Measurements from ENCODE around the gene TMEM271. TPM values are rescaled to one million over a fixed set of nuclear protein-coding genes. Genes with fewer than 3 reads are reported as not detected.
A peak's percentile ranks its signal among the peaks of the same experiment; 100 is the strongest.

The TMEM271 gene
- total and polyA plus RNA-seq, 2 donors (not counting 1 experiment from before 2014, with no cell fraction given) = not detected

- Histone ChIP-seq H4K20me1 (ENCODE audit: control insufficient read depth, extremely low read depth, insufficient read depth, low read length) (no peaks in the 10 kb centered on the region), H3K4me1 (ENCODE audit: control insufficient read depth, extremely low read depth, insufficient read depth, low read length) (no peaks in the 10 kb centered on the region), H2AFZ (ENCODE audit: low read length) (no peak overlapping the region), H3K36me3 (ENCODE audit: control insufficient read depth, insufficient read depth, low read length) (no peaks in the 10 kb centered on the region), H3K9ac (ENCODE audit: insufficient read depth, low read length) (no peak overlapping the region), H3K27ac (ENCODE audit: insufficient read depth, low read length) (no peak overlapping the region), H3K4me2 (ENCODE audit: extremely low read depth, insufficient read depth, low read length) (no peak overlapping the region), H3K9me3 (ENCODE audit: control insufficient read depth, insufficient read depth, low read depth, low read length) (no peaks in the 10 kb centered on the region), H3K79me2 (ENCODE audit: control insufficient read depth, insufficient read depth, low read length) (no peaks in the 10 kb centered on the region), H3K27me3 (ENCODE audit: control insufficient read depth, insufficient read depth, low read length) (peaks cover 24% of the 10 kb centered on the region), H3K4me3 (replicated peaks in 1 of 4; ENCODE audit: control extremely low read depth in 1 of 4, insufficient read depth in 1 of 4, low read depth in 3 of 4, low read length in 4 of 4) (no peak overlapping the region)
- no peak for DNase-seq (ENCODE audit: low read depth in 2 of 2)
- TF ChIP-seq CTCF (conservative IDR thresholded peaks at IDR 0.05 in 1 of 2, IDR thresholded peaks at IDR 0.05 in 1 of 2; ENCODE audit: low read depth in 1 of 2, low read length in 2 of 2) (no peak), EZH2 (IDR thresholded peaks at IDR 0.05; ENCODE audit: low read length, missing control alignments) (peak; percentile 6)
These were observed 950 bp upstream of the TMEM271 start for GRCh38 chr4:576991-577498.

GRCh38 chr4:575281-576141 lies 584 bp downstream of the TMEM271 start:
- TF ChIP-seq EZH2 (IDR thresholded peaks at IDR 0.05; ENCODE audit: low read length, missing control alignments) (peak; percentile 54), CTCF (conservative IDR thresholded peaks at IDR 0.05 in 1 of 2, IDR thresholded peaks at IDR 0.05 in 1 of 2; ENCODE audit: low read depth in 1 of 2, low read length in 2 of 2) (no peak)
- DNase-seq (ENCODE audit: low read depth in 2 of 2) = peak; percentile 65 to 82
- H3K4me2 ChIP-seq (ENCODE audit: extremely low read depth, insufficient read depth, low read length) = no peak overlapping the region

GRCh38 chr4:574346-575161 lies 1.5 kb downstream of the TMEM271 start:
- H3K79me2 ChIP-seq (ENCODE audit: control insufficient read depth, insufficient read depth, low read length) = no peaks in the 10 kb centered on the region
- H3K4me2 ChIP-seq (ENCODE audit: extremely low read depth, insufficient read depth, low read length) = no peak overlapping the region
- no peak overlapping the region for H2AFZ ChIP-seq (ENCODE audit: low read length)
- H3K9ac ChIP-seq (ENCODE audit: insufficient read depth, low read length) = no peak overlapping the region
- no peak overlapping the region for H3K4me3 ChIP-seq (replicated peaks in 1 of 4; ENCODE audit: control extremely low read depth in 1 of 4, insufficient read depth in 1 of 4, low read depth in 3 of 4, low read length in 4 of 4)
- TF ChIP-seq CTCF (conservative IDR thresholded peaks at IDR 0.05 in 1 of 2, IDR thresholded peaks at IDR 0.05 in 1 of 2; ENCODE audit: low read depth in 1 of 2, low read length in 2 of 2) (no peak), EZH2 (IDR thresholded peaks at IDR 0.05; ENCODE audit: low read length, missing control alignments) (no peak)
- H3K27ac ChIP-seq (ENCODE audit: insufficient read depth, low read length) = no peak overlapping the region
- no peaks in the 10 kb centered on the region for H4K20me1 ChIP-seq (ENCODE audit: control insufficient read depth, extremely low read depth, insufficient read depth, low read length)
- H3K4me1 ChIP-seq (ENCODE audit: control insufficient read depth, extremely low read depth, insufficient read depth, low read length) = no peaks in the 10 kb centered on the region
- no peak for DNase-seq (ENCODE audit: low read depth in 2 of 2)
- H3K9me3 ChIP-seq (ENCODE audit: control insufficient read depth, insufficient read depth, low read depth, low read length) = no peaks in the 10 kb centered on the region
- peaks cover 24% of the 10 kb centered on the region for H3K27me3 ChIP-seq (ENCODE audit: control insufficient read depth, insufficient read depth, low read length)
- no peaks in the 10 kb centered on the region for H3K36me3 ChIP-seq (ENCODE audit: control insufficient read depth, insufficient read depth, low read length)

More at GRCh38 chr4:575281-576141, 584 bp downstream of the TMEM271 start:
- no peak overlapping the region for H3K9ac ChIP-seq (ENCODE audit: insufficient read depth, low read length)
- H3K27me3 ChIP-seq (ENCODE audit: control insufficient read depth, insufficient read depth, low read length) = peaks cover 24% of the 10 kb centered on the region
- no peaks in the 10 kb centered on the region for H4K20me1 ChIP-seq (ENCODE audit: control insufficient read depth, extremely low read depth, insufficient read depth, low read length)
- H3K4me1 ChIP-seq (ENCODE audit: control insufficient read depth, extremely low read depth, insufficient read depth, low read length) = no peaks in the 10 kb centered on the region
- no peak overlapping the region for H3K27ac ChIP-seq (ENCODE audit: insufficient read depth, low read length)
- no peak overlapping the region for H3K4me3 ChIP-seq (replicated peaks in 1 of 4; ENCODE audit: control extremely low read depth in 1 of 4, insufficient read depth in 1 of 4, low read depth in 3 of 4, low read length in 4 of 4)
- no peaks in the 10 kb centered on the region for H3K9me3 ChIP-seq (ENCODE audit: control insufficient read depth, insufficient read depth, low read depth, low read length)
- H3K79me2 ChIP-seq (ENCODE audit: control insufficient read depth, insufficient read depth, low read length) = no peaks in the 10 kb centered on the region
- H3K36me3 ChIP-seq (ENCODE audit: control insufficient read depth, insufficient read depth, low read length) = no peaks in the 10 kb centered on the region
- no peak overlapping the region for H2AFZ ChIP-seq (ENCODE audit: low read length)
